ENCODE measurements around the gene NFS1.
"Not testable (repeated sequence)": the region's sequence is repeated elsewhere in the genome, so short reads cannot be mapped to it uniquely, and the experiment has no call there.

Gene NFS1

DNA sequence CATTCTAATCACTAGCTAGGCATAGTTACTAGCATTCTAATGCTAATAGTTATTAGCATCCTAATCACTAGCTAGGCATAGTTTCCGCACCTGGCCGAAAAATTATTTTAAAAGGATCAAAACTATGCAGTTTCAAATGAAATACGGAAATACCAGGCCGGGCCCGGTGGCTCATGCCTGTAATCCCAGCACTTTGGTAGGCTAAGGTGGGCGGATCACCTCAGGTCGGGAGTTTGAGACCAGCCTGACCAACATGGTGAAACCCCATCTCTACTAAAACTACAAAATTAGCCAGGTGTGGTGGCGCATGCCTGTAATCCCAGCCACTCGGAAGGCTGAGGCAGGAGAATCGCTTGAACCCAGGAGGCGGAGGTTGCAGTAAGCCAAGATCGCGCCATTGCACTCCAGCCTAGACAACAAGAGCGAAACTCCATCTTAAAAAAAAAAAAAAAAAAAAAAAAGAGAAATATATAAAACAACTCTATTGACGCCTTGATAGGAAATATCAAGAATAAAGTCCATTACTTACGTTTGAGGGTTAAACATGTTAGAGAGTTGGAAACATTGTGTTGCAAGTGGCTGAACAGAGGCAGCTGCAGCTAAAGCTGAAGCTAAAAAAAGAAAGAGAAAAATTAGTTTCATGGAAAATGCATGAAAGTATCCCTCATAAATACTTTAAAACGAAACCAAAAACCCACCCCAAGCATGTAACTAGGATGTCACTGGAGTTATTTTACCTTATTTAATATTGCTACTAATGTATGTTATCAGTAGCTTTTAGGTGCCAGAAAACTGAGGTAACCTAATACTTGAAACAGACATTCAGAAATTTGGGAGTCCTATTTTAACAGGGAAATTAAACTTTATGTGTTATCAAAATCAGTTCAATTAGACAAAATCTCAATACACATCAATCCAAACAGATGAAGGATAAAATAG, 7.7 kb upstream of the NFS1 start:
- ATAC-seq, H3K4me3 Mint-ChIP-seq, H3K27ac Mint-ChIP-seq, DNase-seq, H3K27me3 Mint-ChIP-seq, H3K9me3 Mint-ChIP-seq: not testable (repeated sequence)
- H3K36me3 Mint-ChIP-seq (ENCODE audit: low read depth), result peaks cover 87% of the 10 kb centered on the region
- peaks cover 38% of the 10 kb centered on the region for H3K4me1 Mint-ChIP-seq

- not testable (repeated sequence) for ATAC-seq, H3K27ac Mint-ChIP-seq, H3K27me3 Mint-ChIP-seq, H3K4me3 Mint-ChIP-seq, H3K9me3 Mint-ChIP-seq, DNase-seq
- H3K36me3 Mint-ChIP-seq (ENCODE audit: low read depth), result peaks cover 84% of the 10 kb centered on the region
- peaks cover 38% of the 10 kb centered on the region for H3K4me1 Mint-ChIP-seq
These were observed 6.7 kb upstream of the NFS1 start for GRCh38 chr20:35705894-35706293.

- H3K4me3 Mint-ChIP-seq, result no peak overlapping the region
- ATAC-seq (no peak), DNase-seq (no peak)
- no peaks in the 10 kb centered on the region for H3K27me3 Mint-ChIP-seq
- peaks cover 77% of the 10 kb centered on the region for H3K36me3 Mint-ChIP-seq (ENCODE audit: low read depth)
- H3K27ac Mint-ChIP-seq, result peak overlapping the region; percentile 26
- no peaks in the 10 kb centered on the region for H3K9me3 Mint-ChIP-seq
- peaks cover 36% of the 10 kb centered on the region for H3K4me1 Mint-ChIP-seq
These were observed 5.5 kb upstream of the NFS1 start for GRCh38 chr20:35704514-35705261.

GRCh38 chr20:35702824-35703695, 3.9 kb upstream of the NFS1 start:
- H3K36me3 Mint-ChIP-seq (ENCODE audit: low read depth), result peaks cover 69% of the 10 kb centered on the region
- H3K27me3 Mint-ChIP-seq, result no peaks in the 10 kb centered on the region
- H3K9me3 Mint-ChIP-seq, result no peaks in the 10 kb centered on the region
- no peak overlapping the region for H3K4me3 Mint-ChIP-seq
- DNase-seq, result no peak
- ATAC-seq, result no peak
- H3K27ac Mint-ChIP-seq, result peak overlapping the region; percentile 97
- H3K4me1 Mint-ChIP-seq, result peaks cover 38% of the 10 kb centered on the region

GRCh38 chr20:35702051-35702823, 3.1 kb upstream of the NFS1 start:
- Mint-ChIP-seq H3K4me1 (peaks cover 44% of the 10 kb centered on the region), H3K27me3 (no peaks in the 10 kb centered on the region), H3K27ac (peak overlapping the region; percentile 97), H3K9me3 (no peaks in the 10 kb centered on the region), H3K36me3 (ENCODE audit: low read depth) (peaks cover 69% of the 10 kb centered on the region), H3K4me3 (peak overlapping the region; percentile 4)
- ATAC-seq (no peak), DNase-seq (no peak)

GRCh38 chr20:35700625-35701148, 1.5 kb upstream of the NFS1 start:
- DNase-seq, result no peak
- Mint-ChIP-seq H3K9me3 (no peaks in the 10 kb centered on the region), H3K36me3 (ENCODE audit: low read depth) (peaks cover 60% of the 10 kb centered on the region), H3K4me1 (peaks cover 49% of the 10 kb centered on the region), H3K27ac (peak overlapping the region; percentile 97), H3K4me3 (peak overlapping the region; percentile 96), H3K27me3 (no peaks in the 10 kb centered on the region)
- ATAC-seq, result no peak

DNA sequence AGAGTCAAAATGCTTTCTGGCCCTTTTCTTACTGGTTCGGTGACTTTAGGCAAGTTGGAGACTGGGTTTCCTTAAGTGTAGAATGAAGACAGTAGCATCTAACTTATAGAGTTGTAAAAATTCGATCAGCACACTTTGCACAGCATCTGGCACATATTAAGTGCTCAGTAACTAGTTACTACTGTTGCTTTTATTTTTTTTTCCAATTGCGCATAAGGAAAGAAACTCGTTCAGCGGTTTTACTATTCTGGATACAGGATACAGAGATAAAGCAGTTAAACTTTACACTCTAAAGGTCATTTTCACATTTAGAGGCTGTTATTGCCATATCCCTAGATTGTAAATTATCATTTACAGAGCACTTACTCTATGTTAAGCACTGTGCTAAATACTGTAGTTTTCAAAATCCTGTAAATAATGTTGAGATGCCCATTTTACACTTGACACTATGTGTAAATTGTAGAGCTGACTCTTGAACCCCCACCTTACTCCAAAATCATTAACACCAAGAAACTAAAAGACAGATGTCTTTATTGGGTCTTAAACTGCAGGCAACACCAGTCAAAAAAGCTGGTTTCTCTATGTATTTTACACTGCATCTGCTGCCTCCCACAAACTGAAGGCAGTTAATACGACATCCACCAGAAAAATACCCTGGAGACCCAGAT, 939 bp upstream of the NFS1 start:
- Mint-ChIP-seq H3K4me3 (peak overlapping the region; percentile 96), H3K4me1 (peaks cover 49% of the 10 kb centered on the region), H3K27ac (peak overlapping the region; percentile 97), H3K27me3 (no peaks in the 10 kb centered on the region), H3K36me3 (ENCODE audit: low read depth) (peaks cover 60% of the 10 kb centered on the region), H3K9me3 (no peaks in the 10 kb centered on the region)
- ATAC-seq, result no peak
- DNase-seq, result no peak

DNA sequence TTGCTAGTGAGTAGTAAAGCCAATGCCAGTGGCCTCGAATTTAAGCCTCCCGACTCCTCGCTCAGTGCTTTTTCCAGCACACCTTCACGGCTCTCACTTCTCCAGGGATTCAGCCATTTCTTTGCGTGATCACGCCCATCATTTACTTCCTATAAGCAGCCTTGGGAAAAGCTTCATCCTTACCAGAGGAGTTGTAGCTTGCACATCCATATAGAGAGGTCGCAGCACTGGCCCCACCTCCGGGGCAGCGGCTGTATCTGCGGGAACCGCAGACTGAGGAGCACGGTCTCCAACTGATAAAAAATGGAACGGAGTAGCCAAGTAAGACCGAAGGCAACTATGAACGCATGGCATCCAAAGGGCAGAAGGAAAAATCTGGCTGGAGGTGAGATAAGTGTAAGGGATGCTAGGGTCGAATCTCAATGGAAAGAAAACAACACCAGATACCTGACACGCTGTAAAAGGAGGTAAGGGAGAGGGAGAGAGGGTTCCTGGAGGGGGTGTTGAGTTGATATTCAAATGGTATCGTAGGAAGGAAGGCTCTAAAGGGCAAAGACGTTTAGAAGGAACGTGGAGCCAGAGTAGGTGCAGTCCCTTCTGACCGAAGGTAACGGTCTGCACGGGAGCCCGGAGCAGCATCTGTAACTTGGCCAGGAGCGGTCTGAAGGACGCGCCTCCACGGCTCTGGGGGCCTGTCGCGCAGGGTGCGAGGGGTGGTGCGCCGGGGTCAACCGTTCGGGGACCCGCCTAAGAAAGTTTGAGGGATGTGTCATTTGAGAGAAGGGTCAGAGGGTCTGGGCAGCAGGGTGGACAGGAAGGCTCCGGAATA, 640 bp downstream of the NFS1 start:
- Mint-ChIP-seq H3K36me3 (ENCODE audit: low read depth) (peaks cover 48% of the 10 kb centered on the region), H3K27me3 (no peaks in the 10 kb centered on the region), H3K4me1 (peaks cover 45% of the 10 kb centered on the region), H3K27ac (peak overlapping the region; percentile 97), H3K4me3 (peak overlapping the region; percentile 96), H3K9me3 (no peaks in the 10 kb centered on the region)
- ATAC-seq, result peak; percentile 37
- DNase-seq, result peak; percentile 18

DNA sequence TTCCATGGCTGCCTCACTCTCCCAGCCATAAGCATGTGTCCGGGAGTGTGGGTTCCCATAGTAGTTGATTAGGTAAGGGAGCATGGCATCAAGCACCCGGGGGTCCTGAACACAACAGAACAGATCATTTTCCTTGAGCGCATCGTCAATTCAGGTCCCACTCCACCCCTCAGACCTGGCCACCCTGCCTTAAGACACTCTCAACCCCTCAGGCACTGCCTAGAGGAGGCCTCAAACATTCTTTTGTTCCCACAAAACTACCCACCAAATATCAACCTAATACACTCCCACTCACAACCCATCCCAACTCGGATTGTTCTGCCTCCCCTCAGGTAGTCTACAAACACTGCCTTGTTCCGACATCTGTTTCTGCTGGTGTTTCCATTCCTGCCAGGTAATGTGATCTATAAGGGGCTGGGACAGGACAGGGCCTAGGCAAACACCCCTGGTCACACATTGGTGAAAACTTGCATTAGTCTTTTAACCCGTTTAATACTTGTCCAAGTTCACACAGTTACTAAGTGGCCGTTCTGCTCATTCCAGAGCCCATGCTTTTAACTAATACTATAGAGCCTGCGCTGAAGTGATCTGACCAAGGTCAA, 1.4 kb downstream of the NFS1 start:
- Mint-ChIP-seq H3K27ac (peak overlapping the region; percentile 97), H3K4me3 (peak overlapping the region; percentile 96), H3K36me3 (ENCODE audit: low read depth) (peaks cover 43% of the 10 kb centered on the region), H3K9me3 (no peaks in the 10 kb centered on the region), H3K27me3 (no peaks in the 10 kb centered on the region), H3K4me1 (peaks cover 42% of the 10 kb centered on the region)
- DNase-seq (no peak), ATAC-seq (no peak)

- Mint-ChIP-seq H3K9me3 (no peaks in the 10 kb centered on the region), H3K27ac (no peak overlapping the region), H3K36me3 (ENCODE audit: low read depth) (peaks cover 30% of the 10 kb centered on the region), H3K27me3 (no peaks in the 10 kb centered on the region), H3K4me1 (peaks cover 32% of the 10 kb centered on the region), H3K4me3 (no peak overlapping the region)
- no peak for ATAC-seq
- no peak for DNase-seq
These were observed 3.2 kb downstream of the NFS1 start for GRCh38 chr20:35695978-35696377.

GRCh38 chr20:35695245-35695749, 3.9 kb downstream of the NFS1 start:
- H3K4me1 Mint-ChIP-seq, result peaks cover 25% of the 10 kb centered on the region
- no peaks in the 10 kb centered on the region for H3K9me3 Mint-ChIP-seq
- ATAC-seq (no peak), DNase-seq (no peak)
- H3K27me3 Mint-ChIP-seq, result no peaks in the 10 kb centered on the region
- no peak overlapping the region for H3K4me3 Mint-ChIP-seq
- H3K27ac Mint-ChIP-seq, result peak overlapping the region; percentile 20
- H3K36me3 Mint-ChIP-seq (ENCODE audit: low read depth), result peaks cover 31% of the 10 kb centered on the region

GRCh38 chr20:35690265-35690664, 8.9 kb downstream of the NFS1 start:
- no peak overlapping the region for H3K4me3 Mint-ChIP-seq
- DNase-seq, result no peak

More at GRCh38 chr20:35690265-35690664, 8.9 kb downstream of the NFS1 start:
- H3K4me1 Mint-ChIP-seq, result no peaks in the 10 kb centered on the region
- H3K27me3 Mint-ChIP-seq, result no peaks in the 10 kb centered on the region
- no peak for ATAC-seq
- H3K27ac Mint-ChIP-seq, result no peak overlapping the region
- H3K36me3 Mint-ChIP-seq (ENCODE audit: low read depth), result peaks cover 33% of the 10 kb centered on the region
- H3K9me3 Mint-ChIP-seq, result no peaks in the 10 kb centered on the region

Measured in activated naive CD8-positive, alpha-beta T cell treated with anti-CD3 and anti-CD28 coated beads, Interleukin-2, amount 50 U/mL, for 24 hours (primary cell).